Heart left ventricle (tissue), 16 donors: ENCODE measurements around the gene RBM22. TPM values are rescaled to one million over a fixed set of nuclear protein-coding genes. Genes with fewer than 3 reads are reported as not detected.

Experiments
- ATAC-seq, 4 donors: fragments of 200-7000 bp; cut with Tn5 transposase; one replicate each; pipeline ENCODE4 v1.9.1; 2020 to 2022; ENCODE audit warnings: moderate library complexity in 4 of 4, mild to moderate bottlenecking in 3 of 4, moderate number of reproducible peaks in 1 of 4
- DNase-seq, 5 donors: peaks; one replicate each; pipeline ENCODE4 v3.0.0-alpha.2; 2020
- H3K27ac ChIP-seq, 12 donors: fragments of 200-600 bp; sonication (generic) in 4 of 12; one replicate each; pipeline versions ENCODE4 v1.5.0 to v1.8.0; 2016 to 2022; ENCODE audit warnings: mild to moderate bottlenecking in 2 of 12
- H3K27me3 ChIP-seq, 9 donors: fragments of 200-600 bp; sonication (generic) in 2 of 9; one replicate each; pipeline versions ENCODE4 v1.5.1 to v1.8.0; 2016 to 2022; ENCODE audit warnings: mild to moderate bottlenecking in 3 of 9
- H3K36me3 ChIP-seq, 9 donors: fragments of 200-600 bp; sonication (generic) in 2 of 9; one replicate each; pipeline versions ENCODE4 v1.5.0 to v1.8.0; 2018 to 2022; ENCODE audit warnings: mild to moderate bottlenecking in 2 of 9
- H3K4me1 ChIP-seq, 12 donors: fragments of 200-600 bp; sonication (generic) in 4 of 12; one replicate each; pipeline versions ENCODE4 v1.5.0 to v1.8.0; 2016 to 2022; ENCODE audit warnings: mild to moderate bottlenecking in 3 of 12
- H3K4me3 ChIP-seq, 12 donors: fragments of 200-600 bp; sonication (generic) in 4 of 12; one replicate each; pipeline versions ENCODE4 v1.5.0 to v1.8.0; 2017 to 2022; ENCODE audit warnings: mild to moderate bottlenecking in 9 of 12, moderate library complexity in 4 of 12
- H3K9me3 ChIP-seq, 12 donors: fragments of 200-600 bp; sonication (generic) in 4 of 12; one replicate each; pipeline versions ENCODE4 v1.5.0 to v1.8.0; 2016 to 2022; ENCODE audit warnings: mild to moderate bottlenecking in 1 of 12
- CTCF ChIP-seq, 12 donors: fragments of 200-600 bp; sonication (generic) in 4 of 12; IDR thresholded peaks; one replicate each; pipeline versions ENCODE4 v1.5.0 to v1.8.0; 2018 to 2022; ENCODE audit warnings: antibody characterized with exemption in 12 of 12, mild to moderate bottlenecking in 5 of 12
- POLR2A ChIP-seq, 2 donors: fragments of 450-650 bp; IDR thresholded peaks; one replicate each; pipeline ENCODE4 v1.6.1; 2017; ENCODE audit warnings: antibody characterized with exemption in 2 of 2, mild to moderate bottlenecking in 2 of 2, moderate library complexity in 2 of 2
- WGBS, 4 donors: extraction: QIAGEN DNeasy Blood & Tissue Kit in 2 of 4; methylation state at CpG; one replicate each; pipeline versions ENCODE4 v1.1.5 to v1.1.7; 2013 to 2018; 5-methylcytosine and 5-hydroxymethylcytosine counted together
- intact Hi-C, 10 donors: fragments of 100-400 bp; cut with DNase I; formaldehyde crosslinking; loops; one replicate each; pipeline versions ENCODE4 v1.11.1 to v1.14.2; 2022
- polyA plus RNA-seq, 2 donors: library from polyadenylated mRNA; stranded (reverse); fragments of 200-250 nt; gene quantifications; one replicate each; pipeline ENCODE4 v1.2.3, GENCODE V29; 2013
- total RNA-seq, 9 donors: library from RNA; depleted of rRNA in 2 of 9; stranded (reverse); fragments of >200 nt in 2 of 9; fragmentation: NEBNext Ultra II Directional in 3 of 9; extraction: Animal tissue kit (Norgen Biotek cat#: 25700) in 3 of 9; gene quantifications; one replicate each; pipeline versions ENCODE4 v1.1.0 to v1.2.4, GENCODE V29; 2016 to 2023
- donor health status: ischemic (EF 13 %, LVEDD 7.1; RV severe dilation, severe dysfunction).
- donor health status: healthy with polysubstance abuse.
- donor health status: DM: no; HTN: yes; CAD: no.
- donor health status: DM: no; HTN: no; CAD: no.
- donor health status: ischemic (EF 25% LVEDD 6.9; RV normal size, moderate dysfunction).
- donor health status: ischemic (EF 25% LVEDD 5.7; RV mildly dilated, moderate dysfunction).
- donor health status: healthy.
- donor health status: DM: yes; HTN: yes; CAD: no.
- donor health status: ischemic (EF 35%, LVEDD 5.7; RV mildly dilated, moderate dysfunction).
- donor health status: nonischemic (EF 11% LVEDD 7.7; RV severe dilation, severe dysfunction).
- donor health status: DM: yes; HTN: yes; CAD: no.
- donor health status: PGD.
- donor health status: ischemic (EF 29% LVEDD 5.4; RV normal size, mild dysfunction).
- donor health status: nonischemic (EF 23%, LVEDD 6.1; RV moderate dilation, normal function).

RBM22 gene
- total and polyA plus RNA-seq, 11 donors, result 19.2 to 42.3 (median 26.7) TPM

- DNase-seq (no peak), ATAC-seq (no peak)
- peaks cover 5 to 51% (median 29%) of the 10 kb centered on the region in 9 donors for H3K36me3 ChIP-seq
- 74 to 89% (median 79%) methylated on average over 2 of the region's 2 CpGs for WGBS, 4 donors
- H3K9me3 ChIP-seq, result no peaks in the 10 kb centered on the region
- TF ChIP-seq CTCF (IDR thresholded peaks at IDR 0.05) (no peak), POLR2A (IDR thresholded peaks at IDR 0.05) (no peak)
- H3K4me1 ChIP-seq, result peaks cover 3 to 86% (median 75%) of the 10 kb centered on the region in 12 donors
- intact Hi-C loops, result loop anchor here in 7 of 10 donors (2.0 to 10.0 kb wide), 6 partner anchors 57 to 199 kb away; no protein-coding TSS in a partner anchor
- no peak overlapping the region for H3K4me3 ChIP-seq
- peak overlapping the region in 11 of 12 donors; percentile 23 to 100 (median 56) for H3K27ac ChIP-seq
- no peaks in the 10 kb centered on the region for H3K27me3 ChIP-seq
These were observed 46.9 kb downstream of the RBM22 start for GRCh38 chr5:150653762-150654556.

- no peak overlapping the region for H3K4me3 ChIP-seq
- 47 to 77% (median 67%) methylated on average over 5 of the region's 5 CpGs for WGBS, 4 donors
- peaks cover 6 to 86% (median 76%) of the 10 kb centered on the region in 12 donors for H3K4me1 ChIP-seq
- no peak for ATAC-seq
- H3K27ac ChIP-seq, result peak overlapping the region in 11 of 12 donors; percentile 23 to 100 (median 56)
- H3K27me3 ChIP-seq, result no peaks in the 10 kb centered on the region
- no peaks in the 10 kb centered on the region for H3K9me3 ChIP-seq
- peak in 3 of 5 donors; percentile 13 to 53 (median 29) for DNase-seq
- TF ChIP-seq CTCF (IDR thresholded peaks at IDR 0.05) (peak in 1 of 12 donors; percentile 10), POLR2A (IDR thresholded peaks at IDR 0.05) (no peak)
- intact Hi-C loops, result loop anchor here in 7 of 10 donors (5.0 to 10.0 kb wide), 5 partner anchors 56 to 198 kb away; no protein-coding TSS in a partner anchor
- peaks cover 5 to 58% (median 37%) of the 10 kb centered on the region in 9 donors for H3K36me3 ChIP-seq
These were observed 47.6 kb downstream of the RBM22 start for GRCh38 chr5:150653145-150653761.

GRCh38 chr5:150651924-150652671, 48.8 kb downstream of the RBM22 start:
- Histone ChIP-seq H3K4me1 (peaks cover 7 to 88% (median 78%) of the 10 kb centered on the region in 12 donors), H3K9me3 (no peaks in the 10 kb centered on the region), H3K27me3 (no peaks in the 10 kb centered on the region), H3K36me3 (peaks cover 5 to 63% (median 39%) of the 10 kb centered on the region in 9 donors), H3K27ac (peak overlapping the region in 11 of 12 donors; percentile 8 to 100 (median 97)), H3K4me3 (no peak overlapping the region)
- peak in 2 of 5 donors; percentile 21 to 44 for DNase-seq
- no peak for ATAC-seq
- intact Hi-C loops, result loop anchor here in 7 of 10 donors (5.0 to 10.0 kb wide), 5 partner anchors 55 to 197 kb away; no protein-coding TSS in a partner anchor
- TF ChIP-seq CTCF (IDR thresholded peaks at IDR 0.05) (no peak), POLR2A (IDR thresholded peaks at IDR 0.05) (no peak)
- WGBS, 4 donors, result 54 to 70% (median 67%) methylated on average over 13 of the region's 13 CpGs
